Calu3 (cell line): ENCODE measurements around the gene DET1. TPM values are rescaled to one million over a fixed set of nuclear protein-coding genes. Genes with fewer than 3 reads are reported as not detected.

ENCODE experiments used
- BruUV-seq: library from RNA; stranded (reverse); fragments of 400-500 nt; replicated peaks from 2 replicates; lab custom pipeline; 2021; lab: Mats Ljungman, UMichigan
- CTCF ChIA-PET: fragments of 300-600 bp; sonication (Branson Sonifier 250); formaldehyde crosslinking; loops from one replicate; lab custom pipeline; 2022; ENCODE audit warnings: antibody characterized with exemption; lab: Charles Lee
- DNase-seq: peaks from one replicate; pipeline ENCODE4 v3.0.0; 2022
- H3K27ac Mint-ChIP-seq: one replicate; pipeline ENCODE4 v1.8.0; 2022; ENCODE audit warnings: mixed read lengths; ENCODE audit not compliant: unreplicated experiment
- H3K27me3 Mint-ChIP-seq: one replicate; pipeline ENCODE4 v1.8.0; 2022; ENCODE audit warnings: mixed read lengths; ENCODE audit not compliant: unreplicated experiment
- H3K36me3 Mint-ChIP-seq: one replicate; pipeline ENCODE4 v1.8.0; 2022; ENCODE audit warnings: mild to moderate bottlenecking, moderate library complexity, mixed read lengths; ENCODE audit not compliant: insufficient read depth, unreplicated experiment
- H3K4me1 Mint-ChIP-seq: one replicate; pipeline ENCODE4 v1.8.0; 2022; ENCODE audit warnings: mild to moderate bottlenecking, low read depth, mixed read lengths; ENCODE audit not compliant: unreplicated experiment
- H3K4me3 Mint-ChIP-seq: one replicate; pipeline ENCODE4 v1.8.0; 2022; ENCODE audit warnings: mild to moderate bottlenecking, low read depth, moderate library complexity, mixed read lengths; ENCODE audit not compliant: unreplicated experiment
- H3K9me3 Mint-ChIP-seq: one replicate; pipeline ENCODE4 v1.8.0; 2022; ENCODE audit warnings: low read depth, mixed read lengths; ENCODE audit not compliant: unreplicated experiment
- CTCF ChIP-seq: fragments of 200-600 bp; IDR thresholded peaks from one replicate; pipeline ENCODE4 v1.8.0; 2022; ENCODE audit warnings: antibody characterized with exemption; ENCODE audit not compliant: unreplicated experiment
- intact Hi-C: fragments of 100-400 bp; cut with micrococcal nuclease; formaldehyde crosslinking; loops from one replicate; pipeline ENCODE4 v1.10.0; 2022; ENCODE audit not compliant: unreplicated experiment
- total RNA-seq: library from RNA; stranded (reverse); gene quantifications from 2 replicates; pipeline ENCODE4 v1.2.3, GENCODE V29; 2022

DET1 gene
- total RNA-seq, 1 experiment from 2014 or later: 4.2 TPM

- no peak for TF ChIP-seq CTCF
- H3K27ac Mint-ChIP-seq: no peak overlapping the region
- no peaks in the 10 kb centered on the region for H3K4me1 Mint-ChIP-seq
- no peaks in the 10 kb centered on the region for H3K27me3 Mint-ChIP-seq
- CTCF ChIA-PET: interaction anchor here (0.6 kb wide), 1 partner anchor 408 kb away, joined by 3 read pairs; no protein-coding TSS in a partner anchor
- H3K4me3 Mint-ChIP-seq: no peak overlapping the region
- no peaks in the 10 kb centered on the region for H3K9me3 Mint-ChIP-seq
- intact Hi-C loops: no loop called here
- peaks cover 5% of the 10 kb centered on the region for H3K36me3 Mint-ChIP-seq
- no peak for DNase-seq
- no TSS peak for BruUV-seq
Measured at GRCh38 chr15:88493844-88494243, 52.6 kb downstream of the DET1 start.

- DNase-seq: no peak
- CTCF ChIA-PET: no interaction called here
- BruUV-seq: no TSS peak
- Mint-ChIP-seq H3K27me3 (no peaks in the 10 kb centered on the region), H3K4me1 (no peaks in the 10 kb centered on the region), H3K36me3 (peaks cover 5% of the 10 kb centered on the region), H3K4me3 (no peak overlapping the region), H3K9me3 (no peaks in the 10 kb centered on the region), H3K27ac (no peak overlapping the region)
- intact Hi-C loops: no loop called here
- no peak for TF ChIP-seq CTCF
Measured at GRCh38 chr15:88491158-88491557, 55.3 kb downstream of the DET1 start.

GRCh38 chr15:88490036-88490435, 56.4 kb downstream of the DET1 start:
- intact Hi-C loops: no loop called here
- TF ChIP-seq CTCF: no peak
- Mint-ChIP-seq H3K9me3 (no peaks in the 10 kb centered on the region), H3K27ac (no peak overlapping the region), H3K4me1 (no peaks in the 10 kb centered on the region), H3K4me3 (no peak overlapping the region), H3K27me3 (no peaks in the 10 kb centered on the region), H3K36me3 (peaks cover 5% of the 10 kb centered on the region)
- DNase-seq: no peak
- BruUV-seq: no TSS peak
- CTCF ChIA-PET: interaction anchor here (0.7 to 0.9 kb wide), 2 partner anchors 8 to 210 kb away, joined by 3 read pairs; no protein-coding TSS in a partner anchor

- intact Hi-C loops: no loop called here
- TF ChIP-seq CTCF: no peak
- no peak overlapping the region for H3K27ac Mint-ChIP-seq
- H3K4me1 Mint-ChIP-seq: no peaks in the 10 kb centered on the region
- no TSS peak for BruUV-seq
- CTCF ChIA-PET: interaction anchor here (0.9 kb wide), 1 partner anchor 8 kb away, joined by 3 read pairs; no protein-coding TSS in a partner anchor
- H3K9me3 Mint-ChIP-seq: no peaks in the 10 kb centered on the region
- H3K4me3 Mint-ChIP-seq: no peak overlapping the region
- H3K27me3 Mint-ChIP-seq: no peaks in the 10 kb centered on the region
- peaks cover 5% of the 10 kb centered on the region for H3K36me3 Mint-ChIP-seq
- no peak for DNase-seq
Measured at GRCh38 chr15:88489321-88489720, 57.2 kb downstream of the DET1 start.
